ENCODE results near the gene PRKCB. TPM values are rescaled to one million over a fixed set of nuclear protein-coding genes. Genes with fewer than 3 reads are reported as not detected.
"Not testable (repeated sequence)": the region's sequence is repeated elsewhere in the genome, so short reads cannot be mapped to it uniquely, and the experiment has no call there.

PRKCB gene
- total and polyA plus RNA-seq, 7 donors = 0.13 to 1.5 (median 0.83) TPM

DNA sequence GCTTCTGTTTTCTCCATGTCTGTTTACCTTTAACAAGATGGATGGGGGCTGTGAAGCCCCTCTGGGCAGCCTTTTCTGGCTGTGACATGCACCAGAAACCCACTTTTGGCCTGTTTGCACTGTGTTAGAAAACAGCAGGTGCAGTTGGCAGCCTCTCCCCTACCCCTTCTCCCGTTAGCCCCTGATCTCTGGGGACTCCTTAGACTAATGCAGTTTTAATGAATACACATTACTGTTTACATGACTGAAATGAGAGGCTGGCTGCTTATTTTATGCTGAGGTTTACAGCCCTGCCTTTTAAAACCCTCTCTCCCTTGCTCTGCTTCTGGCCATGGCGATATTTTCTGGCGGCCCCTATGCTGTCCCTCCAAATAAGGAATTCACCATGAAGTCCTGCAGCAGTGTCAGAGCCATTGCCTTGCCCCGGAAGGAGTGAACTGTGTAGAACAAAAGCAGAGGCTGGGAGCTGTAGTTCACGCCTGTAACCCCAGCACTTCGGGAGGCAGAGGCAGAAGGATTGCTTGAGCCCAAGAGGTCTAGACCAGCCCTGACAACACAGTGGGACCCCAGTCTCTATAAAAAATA is 79.3 kb downstream of the PRKCB start:
- Histone ChIP-seq H3K4me3 (no peak overlapping the region), H3K27ac (no peak overlapping the region), H3K36me3 (ENCODE audit: insufficient read depth in 1 of 2, low read depth in 1 of 2) (no peaks in the 10 kb centered on the region), H3K27me3 (ENCODE audit: insufficient read depth in 3 of 3, low read length in 2 of 3) (no peaks in the 10 kb centered on the region), H3K4me1 (no peaks in the 10 kb centered on the region), H3K9me3 (no peaks in the 10 kb centered on the region)
- intact Hi-C loops (cut with DNase I) = no loop called here
- TF ChIP-seq, protein P1, sequence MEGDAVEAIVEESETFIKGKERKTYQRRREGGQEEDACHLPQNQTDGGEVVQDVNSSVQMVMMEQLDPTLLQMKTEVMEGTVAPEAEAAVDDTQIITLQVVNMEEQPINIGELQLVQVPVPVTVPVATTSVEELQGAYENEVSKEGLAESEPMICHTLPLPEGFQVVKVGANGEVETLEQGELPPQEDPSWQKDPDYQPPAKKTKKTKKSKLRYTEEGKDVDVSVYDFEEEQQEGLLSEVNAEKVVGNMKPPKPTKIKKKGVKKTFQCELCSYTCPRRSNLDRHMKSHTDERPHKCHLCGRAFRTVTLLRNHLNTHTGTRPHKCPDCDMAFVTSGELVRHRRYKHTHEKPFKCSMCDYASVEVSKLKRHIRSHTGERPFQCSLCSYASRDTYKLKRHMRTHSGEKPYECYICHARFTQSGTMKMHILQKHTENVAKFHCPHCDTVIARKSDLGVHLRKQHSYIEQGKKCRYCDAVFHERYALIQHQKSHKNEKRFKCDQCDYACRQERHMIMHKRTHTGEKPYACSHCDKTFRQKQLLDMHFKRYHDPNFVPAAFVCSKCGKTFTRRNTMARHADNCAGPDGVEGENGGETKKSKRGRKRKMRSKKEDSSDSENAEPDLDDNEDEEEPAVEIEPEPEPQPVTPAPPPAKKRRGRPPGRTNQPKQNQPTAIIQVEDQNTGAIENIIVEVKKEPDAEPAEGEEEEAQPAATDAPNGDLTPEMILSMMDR (IDR thresholded peaks at IDR 0.05) = no peak
- DNase-seq (no peak), ATAC-seq (no peak)
- WGBS, 3 donors = 20 to 29% (median 26%) methylated on average over 6 of the region's 6 CpGs

DNA sequence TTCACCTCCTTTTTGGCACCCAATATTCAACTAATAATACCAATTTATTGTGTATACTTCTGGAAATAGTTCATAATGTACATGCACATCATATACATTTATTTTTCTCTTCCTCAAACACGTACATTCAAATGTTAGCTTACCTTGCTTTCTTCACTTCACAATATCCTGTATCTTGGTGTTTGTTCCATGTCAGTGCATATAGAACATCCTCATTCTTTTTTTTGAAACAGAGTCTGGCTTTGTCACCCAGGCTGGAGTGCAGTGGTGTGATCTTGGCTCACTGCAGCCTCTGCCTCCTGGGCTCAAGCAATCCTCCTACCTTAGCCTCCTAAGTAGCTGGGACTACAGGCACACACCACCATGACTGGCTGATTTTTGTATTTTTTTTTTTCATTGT is 80.8 kb downstream of the PRKCB start:
- H3K9me3 ChIP-seq = not testable (repeated sequence)

DNA sequence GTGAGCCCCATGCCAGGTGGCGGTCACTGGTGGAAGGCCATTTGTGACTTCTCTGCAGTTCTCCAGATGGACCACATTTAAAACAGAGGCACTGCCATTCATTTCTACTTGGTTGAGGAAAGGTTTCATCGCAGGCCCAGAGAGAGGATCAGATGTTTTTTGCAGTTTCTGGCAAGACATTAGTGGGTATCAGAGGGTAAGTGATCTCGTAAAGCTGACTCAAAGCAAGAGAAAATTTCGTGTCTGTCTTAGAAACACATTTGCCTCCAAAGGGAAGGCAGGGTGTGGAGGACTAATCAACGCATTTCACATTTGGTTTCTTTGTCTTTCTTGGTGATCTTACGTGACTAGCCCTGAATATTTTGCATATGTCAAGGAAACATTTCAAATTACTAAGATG is 81.8 kb downstream of the PRKCB start:
- H3K36me3 ChIP-seq (ENCODE audit: insufficient read depth in 1 of 2, low read depth in 1 of 2) = no peaks in the 10 kb centered on the region
- WGBS, 3 donors = 74 to 83% (median 80%) methylated on average over 6 of the region's 6 CpGs
- ATAC-seq (no peak), DNase-seq (no peak)
- no peak overlapping the region for H3K4me3 ChIP-seq
- TF ChIP-seq, protein P1 (IDR thresholded peaks at IDR 0.05) = no peak
- no peak overlapping the region for H3K27ac ChIP-seq
- H3K4me1 ChIP-seq = no peaks in the 10 kb centered on the region
- intact Hi-C loops (cut with DNase I) = no loop called here
- H3K27me3 ChIP-seq (ENCODE audit: insufficient read depth in 3 of 3, low read length in 2 of 3) = no peaks in the 10 kb centered on the region
- no peaks in the 10 kb centered on the region for H3K9me3 ChIP-seq

More for the DNA sequence above, 80.8 kb downstream of the PRKCB start:
- H3K27ac ChIP-seq; H3K36me3 ChIP-seq (ENCODE audit: insufficient read depth in 1 of 2, low read depth in 1 of 2); H3K27me3 ChIP-seq (ENCODE audit: insufficient read depth in 3 of 3, low read length in 2 of 3); DNase-seq; H3K4me1 ChIP-seq; ATAC-seq; H3K4me3 ChIP-seq; intact Hi-C loops (cut with DNase I): not testable (repeated sequence)
- WGBS, 3 donors = 71 to 88% (median 76%) methylated on average over 1 of the region's 1 CpG

DNA sequence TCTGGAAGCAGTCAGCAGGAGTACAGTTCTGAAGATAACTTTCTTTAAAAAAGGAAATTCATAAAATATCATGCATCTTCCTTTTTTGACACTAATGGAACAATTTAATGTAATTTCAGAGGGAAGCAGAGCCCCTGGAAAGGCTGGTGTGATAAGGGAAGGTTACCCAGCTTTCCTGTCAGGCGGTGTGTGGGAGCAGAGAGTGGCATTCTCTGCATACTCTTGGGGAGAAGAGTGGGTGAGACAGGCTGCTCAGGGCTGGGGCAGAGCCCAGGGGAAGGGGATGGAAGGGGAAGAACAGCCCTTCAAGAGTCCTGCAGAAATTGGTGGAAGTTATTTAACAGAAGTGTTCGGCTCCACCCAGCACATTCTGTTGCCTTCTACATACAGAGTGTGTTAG is 84.7 kb downstream of the PRKCB start:
- Histone ChIP-seq H3K27ac (no peak overlapping the region), H3K9me3 (no peaks in the 10 kb centered on the region), H3K36me3 (ENCODE audit: insufficient read depth in 1 of 2, low read depth in 1 of 2) (no peaks in the 10 kb centered on the region), H3K4me1 (no peaks in the 10 kb centered on the region), H3K27me3 (ENCODE audit: insufficient read depth in 3 of 3, low read length in 2 of 3) (peaks cover 0 to 3% (median 0%) of the 10 kb centered on the region in 3 donors), H3K4me3 (no peak overlapping the region)
- WGBS, 3 donors = 82 to 86% (median 85%) methylated on average over 2 of the region's 2 CpGs
- DNase-seq = no peak
- TF ChIP-seq, protein P1 (IDR thresholded peaks at IDR 0.05) = no peak
- ATAC-seq = no peak
- intact Hi-C loops (cut with DNase I) = no loop called here

DNA sequence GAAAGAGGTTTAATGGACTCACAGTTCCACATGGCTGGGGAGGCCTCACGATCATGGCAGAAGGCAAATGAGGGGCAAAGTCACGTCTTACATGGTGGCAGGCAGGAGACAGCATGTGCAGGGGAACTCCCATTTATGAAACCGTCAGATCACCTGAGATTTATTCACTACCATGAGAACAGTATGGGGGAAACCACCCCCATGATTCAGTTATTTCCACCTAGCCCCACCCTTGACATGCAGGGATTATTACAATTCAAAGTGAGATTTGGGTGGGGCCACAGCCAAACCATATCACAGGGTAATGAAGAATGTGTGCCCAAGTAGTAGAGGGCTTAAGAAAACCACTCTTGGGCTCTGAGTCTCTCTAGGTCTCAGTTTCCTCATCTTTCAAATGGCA is 85.1 kb downstream of the PRKCB start:
- no peak for ATAC-seq
- Histone ChIP-seq H3K27ac (no peak overlapping the region), H3K27me3 (ENCODE audit: insufficient read depth in 3 of 3, low read length in 2 of 3) (peaks cover 0 to 3% (median 0%) of the 10 kb centered on the region in 3 donors), H3K4me3 (no peak overlapping the region), H3K36me3 (ENCODE audit: insufficient read depth in 1 of 2, low read depth in 1 of 2) (no peaks in the 10 kb centered on the region), H3K9me3 (no peaks in the 10 kb centered on the region), H3K4me1 (no peaks in the 10 kb centered on the region)
- DNase-seq = no peak
- intact Hi-C loops (cut with DNase I) = no loop called here
- WGBS, 3 donors = 77 to 86% (median 79%) methylated on average over 3 of the region's 3 CpGs
- TF ChIP-seq, protein P1 (IDR thresholded peaks at IDR 0.05) = no peak
